ENCODE data around the gene GBGT1.

Gene GBGT1

DNA sequence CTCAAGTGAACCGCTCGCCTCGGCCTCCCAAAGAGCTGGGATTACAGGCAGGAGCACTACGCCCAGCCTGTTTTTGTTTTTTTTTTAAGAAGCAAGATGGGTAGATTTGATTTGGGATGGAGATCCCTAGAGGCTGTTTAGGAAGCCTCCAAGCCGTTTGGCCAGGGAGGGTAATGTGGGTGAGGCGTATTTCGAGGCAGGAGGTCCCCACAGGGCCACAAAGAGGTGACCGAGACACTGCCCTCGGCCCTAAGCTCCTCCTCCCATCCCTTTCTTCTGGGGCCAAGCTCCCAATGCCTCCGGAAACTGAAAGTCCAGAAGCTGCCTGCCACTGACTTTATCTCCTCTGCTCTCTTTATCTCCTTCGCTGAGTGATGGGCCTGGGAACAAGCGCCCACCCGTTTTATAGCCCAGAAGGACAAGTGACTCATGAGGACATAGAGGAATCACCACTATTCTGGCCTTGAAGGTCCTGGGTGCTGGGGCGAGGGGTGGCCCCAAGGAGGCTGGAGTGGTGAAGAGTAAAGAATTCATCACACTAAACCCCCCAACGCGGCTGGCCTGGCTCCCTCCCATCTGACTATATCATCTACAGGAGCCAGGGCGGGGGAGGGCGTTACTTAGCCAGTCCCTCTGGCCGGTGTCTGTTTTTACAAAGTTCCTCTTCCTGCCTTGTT lies 40.6 kb downstream of the GBGT1 start:
- peak; percentile 39 for DNase-seq

DNA sequence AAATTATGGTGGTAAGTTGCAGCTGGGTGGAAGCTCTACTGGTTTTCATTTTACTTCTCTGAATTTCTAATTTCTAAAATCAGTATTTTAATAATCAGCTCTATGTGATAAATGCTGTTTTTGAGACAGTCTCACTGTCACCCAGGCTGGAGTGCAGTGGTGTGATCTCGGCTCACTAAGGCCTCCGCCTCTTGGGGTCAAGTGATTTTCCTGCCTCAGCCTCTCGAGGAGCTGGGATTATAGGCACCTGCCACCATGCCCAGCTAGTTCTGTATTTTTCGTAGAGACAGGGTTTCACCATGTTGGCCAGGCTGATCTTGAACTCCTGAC lies 41.1 kb downstream of the GBGT1 start:
- DNase-seq, result no peak

DNA sequence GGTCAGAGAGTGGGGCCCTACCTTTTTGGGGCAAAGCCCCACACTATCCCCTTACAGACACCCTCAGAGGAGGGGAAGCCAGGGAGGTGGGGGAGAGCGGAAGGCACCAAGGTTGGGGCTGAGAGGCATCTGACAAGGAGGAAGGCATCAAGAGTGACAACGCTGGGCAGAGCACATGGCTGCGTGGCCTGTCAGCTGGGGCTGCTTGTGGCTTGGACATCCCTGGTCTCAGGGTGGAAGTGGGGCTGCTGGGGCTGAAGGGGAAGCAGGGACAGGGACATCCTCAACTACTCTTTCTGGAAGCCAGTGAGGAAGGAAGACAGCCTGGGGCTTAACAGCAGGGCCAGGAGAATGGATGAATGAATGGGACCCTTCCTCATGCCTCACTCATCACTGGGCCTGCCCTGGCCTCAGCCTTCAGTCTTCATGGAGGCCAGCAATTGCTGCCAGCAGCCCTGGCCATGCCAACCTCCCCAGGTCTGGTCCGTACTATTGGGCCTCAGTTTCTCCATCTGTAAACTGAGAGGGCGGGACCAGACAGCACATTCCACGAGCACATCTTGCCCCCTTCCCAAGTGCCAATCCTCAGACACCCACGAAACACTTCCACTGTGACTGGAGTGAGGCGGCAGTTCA lies 41.7 kb downstream of the GBGT1 start:
- peak; percentile 83 for DNase-seq

DNA sequence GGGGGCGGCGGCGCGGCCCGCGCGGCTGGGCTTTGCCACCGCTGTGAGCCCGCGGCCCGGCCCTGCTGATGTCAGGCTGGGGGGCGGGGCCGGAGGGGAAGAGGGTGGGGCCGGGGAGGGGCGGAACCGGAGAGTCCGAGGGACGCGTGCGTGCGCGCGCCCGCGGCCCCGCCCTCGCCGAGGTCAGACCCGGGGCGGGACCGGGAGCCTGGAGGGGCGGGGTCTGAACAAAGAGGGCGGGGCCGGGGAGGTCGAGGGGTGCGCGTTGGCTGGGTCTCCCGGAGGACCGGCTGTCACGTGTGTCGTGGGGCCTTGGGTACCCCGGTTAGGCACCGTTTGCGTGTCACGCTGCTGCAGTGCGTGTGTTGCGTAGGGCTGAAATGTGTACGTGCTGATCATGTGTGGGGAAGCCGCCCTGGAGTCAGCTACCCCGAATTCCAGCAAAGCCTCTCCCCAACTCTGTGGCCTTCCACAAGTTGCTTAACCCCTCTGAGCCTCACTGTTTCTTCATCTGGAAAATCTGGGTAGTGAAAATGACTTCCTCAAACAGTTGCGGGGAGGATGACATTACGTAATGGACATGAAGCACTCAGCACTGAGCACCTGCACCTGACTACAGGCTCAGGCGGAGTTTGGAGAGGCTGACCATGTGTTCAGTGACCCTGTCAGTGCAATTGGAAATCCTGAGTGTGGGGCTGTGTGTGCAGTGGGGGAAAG lies 42.4 kb downstream of the GBGT1 start, which contains the start of gene RALGDS:
Gene RALGDS (minus strand): TSS at position 43 of the 717 bp plus-strand sequence. CDS start 86 bp downstream, outside the sequence.
- peak; percentile 97 for DNase-seq

DNA sequence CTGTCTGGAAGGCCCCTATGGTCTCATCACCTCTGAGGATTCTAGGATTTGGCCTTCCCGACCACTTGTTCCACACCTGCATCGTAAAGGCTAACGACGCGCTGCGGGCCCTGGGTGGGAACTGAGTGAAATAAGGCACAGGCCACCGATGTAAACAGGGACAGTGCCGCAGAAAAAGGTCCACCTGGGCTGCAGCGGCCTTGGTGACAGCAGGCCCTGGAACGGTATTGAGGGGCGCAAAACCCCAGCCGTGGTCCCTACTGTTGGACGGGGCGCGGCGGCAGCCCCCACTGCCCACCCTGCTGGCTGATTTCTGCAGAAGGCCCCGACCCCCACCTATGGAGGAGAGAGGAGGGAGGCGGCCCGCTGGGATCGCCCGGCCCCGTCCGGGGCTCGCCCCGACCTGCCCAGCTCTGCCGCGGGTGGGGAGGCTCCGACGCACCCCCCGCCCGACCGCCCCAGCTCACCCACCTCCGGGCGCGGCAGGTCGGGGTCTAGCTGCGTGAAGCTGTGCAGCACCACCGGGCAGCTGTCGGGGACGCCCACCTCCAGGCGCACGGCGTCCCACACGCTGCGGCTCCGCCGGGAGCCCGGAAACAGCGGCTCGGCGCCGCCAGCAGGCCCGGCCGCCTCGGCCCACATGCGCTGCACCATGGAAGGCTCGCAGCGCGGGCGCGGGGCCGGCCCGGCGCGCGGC lies 43.1 kb downstream of the GBGT1 start:
- DNase-seq, result peak; percentile 59

DNA sequence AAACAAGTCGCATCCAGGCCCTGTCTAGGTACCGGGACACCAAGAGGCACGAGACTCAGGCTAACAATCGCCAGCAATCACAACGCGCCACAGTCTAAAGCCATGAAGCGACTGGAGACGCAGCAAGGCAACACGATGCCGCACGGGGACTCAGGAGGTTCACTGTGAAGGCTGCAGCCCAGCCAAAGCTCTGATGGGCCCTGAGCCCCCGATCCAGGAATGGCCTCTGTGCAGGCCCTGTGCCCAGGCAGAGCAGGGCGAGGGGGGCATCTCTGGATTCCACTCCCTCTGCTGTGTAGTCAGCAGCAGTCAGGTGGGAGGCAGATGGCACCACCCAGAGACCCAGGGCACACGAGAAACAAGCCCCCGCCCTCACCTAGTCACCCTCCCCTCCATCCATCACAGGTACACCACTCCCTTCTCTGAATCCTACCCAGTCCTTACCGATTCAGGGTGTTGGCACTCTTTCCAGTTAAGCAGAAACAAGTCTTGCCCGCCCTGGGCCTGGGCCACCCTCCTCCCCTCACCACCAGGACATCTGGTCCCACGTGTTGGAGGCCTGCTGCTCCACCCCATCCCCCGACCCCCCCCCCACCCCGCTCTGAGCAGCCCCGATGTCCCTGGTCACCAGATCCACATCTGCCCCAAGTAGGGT lies 43.7 kb downstream of the GBGT1 start:
- DNase-seq, result peak; percentile 56

DNA sequence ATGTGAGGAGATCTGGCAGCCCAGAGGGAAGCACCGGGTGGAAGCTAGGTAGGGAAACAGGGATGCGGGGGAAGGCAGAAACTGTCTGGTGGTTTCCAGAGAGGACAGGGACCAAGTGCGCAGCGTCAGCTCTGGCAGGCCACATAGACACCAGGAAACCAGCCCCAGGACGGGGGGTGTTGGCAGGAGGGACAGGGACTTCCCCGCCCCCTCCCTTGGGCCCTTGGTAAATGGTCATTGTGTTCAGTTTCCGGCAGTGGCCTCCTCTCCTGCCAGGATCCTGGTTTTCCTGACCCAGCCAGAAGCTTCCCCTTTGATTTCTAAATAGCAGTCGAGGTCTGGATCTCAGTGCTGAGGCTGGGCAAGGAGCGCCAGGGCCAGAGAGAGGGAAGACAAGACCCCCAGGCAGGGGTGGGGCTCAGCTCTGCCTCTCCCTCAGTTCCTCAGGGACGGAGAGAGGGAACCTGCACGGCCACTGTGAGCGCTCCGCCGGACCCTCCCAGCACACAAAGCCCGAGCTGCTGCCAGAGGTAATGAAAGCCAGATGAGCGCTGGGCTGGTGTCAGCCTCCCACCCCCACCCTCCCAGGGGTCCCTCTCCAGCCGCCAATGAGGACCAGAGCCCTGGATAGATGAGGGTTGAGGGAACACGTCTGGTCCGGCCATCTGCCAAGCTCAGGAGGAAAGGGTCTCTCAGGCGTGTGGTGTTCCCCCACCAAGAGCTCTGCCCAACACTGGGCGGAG lies 44.4 kb downstream of the GBGT1 start:
- no peak for DNase-seq

DNA sequence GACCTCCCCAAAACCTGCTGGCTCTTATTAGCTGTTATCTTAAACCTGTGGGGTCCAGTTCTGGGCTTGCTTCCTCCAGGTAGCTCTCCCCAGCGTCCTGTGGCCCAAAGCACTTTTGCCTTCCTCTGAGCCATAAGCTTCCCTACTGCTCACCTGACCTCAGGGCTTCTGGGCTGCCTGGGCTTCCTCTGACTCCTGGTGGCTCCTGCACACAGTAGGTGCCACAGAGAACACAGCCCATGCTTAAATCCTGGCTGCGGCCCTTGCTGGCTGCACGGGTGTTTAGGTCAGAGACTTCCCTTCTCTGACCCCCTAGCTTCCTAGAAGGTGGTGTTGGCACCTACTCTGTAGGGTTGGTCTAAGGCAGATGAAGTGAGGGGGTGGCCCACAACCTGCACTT lies 45.1 kb downstream of the GBGT1 start:
- DNase-seq, result no peak

DNA sequence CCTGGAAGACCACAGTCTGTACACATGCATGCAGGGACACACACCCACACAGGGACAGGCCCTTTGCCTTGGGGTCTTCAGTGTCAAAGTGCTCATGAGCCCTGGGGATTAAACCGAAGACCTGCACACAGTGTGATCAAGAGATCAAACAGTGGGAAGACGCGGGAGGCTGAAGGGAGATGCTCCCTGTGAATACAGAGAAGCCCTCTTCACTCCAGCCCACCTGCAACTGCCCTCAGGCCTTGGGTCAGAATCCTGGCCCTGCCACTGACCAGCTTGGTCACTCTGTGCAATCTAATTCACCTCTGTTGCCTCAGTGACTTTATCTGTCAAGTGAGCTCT lies 45.6 kb downstream of the GBGT1 start:
- DNase-seq, result no peak

DNA sequence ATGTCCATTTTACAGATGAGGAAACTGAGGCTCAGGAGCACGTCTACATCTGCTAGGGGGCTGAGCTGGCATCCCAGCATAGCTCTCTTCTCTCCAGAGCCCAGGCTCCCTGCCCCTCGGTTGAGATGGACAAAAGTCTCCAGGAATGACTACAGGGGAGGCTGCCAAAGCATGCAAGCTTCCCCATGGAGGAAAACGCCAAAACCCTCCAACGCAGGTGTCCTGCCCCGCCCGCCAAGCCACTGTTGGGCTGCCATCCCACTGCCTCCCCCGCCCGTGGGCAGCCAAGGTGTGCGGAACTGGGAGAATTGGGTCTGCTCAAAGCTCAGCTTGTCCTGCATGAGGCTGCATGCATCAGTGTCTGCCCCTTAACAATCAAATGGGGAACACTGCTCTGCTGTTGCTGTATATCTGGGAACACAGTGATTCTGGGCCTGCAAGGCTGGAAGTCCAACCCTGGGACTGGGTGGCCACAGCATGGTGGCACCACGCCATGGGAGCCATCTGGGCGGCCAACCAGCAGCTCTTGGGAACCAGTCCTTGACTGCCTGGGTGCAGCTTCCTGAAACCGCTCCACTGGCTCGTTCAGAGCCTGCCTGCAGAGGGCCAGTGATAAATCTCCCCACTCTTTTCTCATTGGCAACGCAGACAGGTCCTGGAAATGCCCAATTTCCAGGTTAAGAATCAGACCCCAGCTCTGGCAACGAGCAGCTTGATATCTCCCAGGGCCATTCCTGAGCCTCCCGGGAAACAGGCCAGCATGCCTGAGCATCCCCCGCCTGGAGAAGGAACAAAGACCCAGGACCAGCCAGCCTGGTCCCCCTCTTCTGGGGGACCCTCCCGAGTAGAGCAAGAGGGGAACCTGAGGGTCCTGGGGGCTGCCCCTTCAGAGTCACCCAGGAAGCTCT lies 46.2 kb downstream of the GBGT1 start:
- no peak for DNase-seq

DNA sequence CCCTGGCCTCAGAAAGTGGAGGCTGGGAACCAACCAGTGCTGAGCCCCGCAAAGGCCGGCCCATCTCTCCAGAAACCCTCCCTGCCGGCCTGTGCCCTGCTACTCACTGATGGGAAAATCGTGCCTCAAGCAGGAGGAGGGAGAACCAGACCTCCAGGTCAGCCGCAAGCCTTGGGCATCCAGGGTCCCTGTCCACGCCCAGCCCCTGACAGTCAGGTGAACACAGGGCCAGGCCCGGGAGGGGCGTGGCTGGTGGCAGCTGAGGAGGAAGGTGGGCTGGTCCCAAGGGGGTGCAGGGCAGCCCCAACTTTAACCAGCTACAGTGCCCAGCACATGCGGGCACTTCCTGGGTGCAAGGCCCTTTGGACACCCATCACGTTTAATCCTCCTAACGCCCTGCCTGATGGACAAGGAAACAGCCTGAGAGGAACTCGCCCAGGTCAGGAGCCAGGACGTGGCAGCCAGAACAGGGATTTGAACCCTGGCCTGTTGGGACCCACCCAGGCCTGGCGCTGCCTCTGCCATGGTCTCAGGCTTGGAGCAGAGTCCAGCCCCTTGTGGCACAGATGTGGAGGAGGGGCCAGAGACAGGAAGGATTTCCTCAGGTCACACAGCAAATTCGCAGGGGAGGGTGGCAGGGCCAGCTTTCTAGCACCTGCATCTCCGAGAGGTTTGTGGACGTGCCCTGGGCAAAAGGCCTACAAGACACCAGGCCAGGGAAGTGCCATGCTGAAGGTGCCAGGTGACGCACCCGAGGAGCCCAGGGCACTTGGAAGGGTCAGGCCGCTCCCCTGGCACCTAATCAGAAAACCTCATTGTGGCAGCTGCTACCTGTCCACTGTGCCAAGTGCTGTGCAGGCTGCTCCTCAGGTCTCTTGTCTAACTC lies 47.1 kb downstream of the GBGT1 start:
- no peak for DNase-seq

DNA sequence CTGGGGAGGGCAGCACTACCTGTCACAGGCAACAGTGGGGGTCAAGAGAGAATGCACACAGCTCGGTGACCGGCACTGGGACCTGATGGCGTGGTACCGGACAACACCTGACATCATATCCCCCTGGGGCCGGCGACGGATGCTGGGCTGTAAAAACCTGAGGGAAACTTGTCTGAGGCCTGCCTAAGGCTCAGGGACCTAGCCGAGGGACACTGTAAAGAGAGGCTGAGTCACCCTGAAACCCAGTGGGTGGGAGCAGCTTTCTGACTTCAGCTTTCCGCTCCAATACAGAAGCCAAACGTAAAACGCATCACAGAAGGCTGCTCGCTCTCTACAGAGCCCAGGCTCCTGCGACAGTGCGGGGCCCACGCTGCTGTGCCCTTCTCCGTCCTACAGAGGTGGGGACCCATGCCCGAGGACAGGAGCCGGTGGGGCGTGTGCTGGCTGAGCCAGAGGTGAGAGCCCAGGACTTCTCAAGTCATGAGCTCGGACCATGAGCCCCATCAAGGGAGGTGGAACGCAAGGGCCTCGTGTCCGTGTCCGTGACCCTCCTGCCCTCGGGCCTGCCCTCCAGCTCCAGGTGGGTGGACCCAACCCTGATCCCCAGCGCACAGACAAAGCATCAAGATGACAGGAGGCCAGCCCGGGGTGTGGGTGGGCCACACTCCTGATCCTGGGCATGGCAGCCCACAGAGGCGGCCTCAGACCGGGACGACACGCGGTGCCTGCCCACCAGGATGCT lies 47.9 kb downstream of the GBGT1 start:
- DNase-seq, result no peak

DNA sequence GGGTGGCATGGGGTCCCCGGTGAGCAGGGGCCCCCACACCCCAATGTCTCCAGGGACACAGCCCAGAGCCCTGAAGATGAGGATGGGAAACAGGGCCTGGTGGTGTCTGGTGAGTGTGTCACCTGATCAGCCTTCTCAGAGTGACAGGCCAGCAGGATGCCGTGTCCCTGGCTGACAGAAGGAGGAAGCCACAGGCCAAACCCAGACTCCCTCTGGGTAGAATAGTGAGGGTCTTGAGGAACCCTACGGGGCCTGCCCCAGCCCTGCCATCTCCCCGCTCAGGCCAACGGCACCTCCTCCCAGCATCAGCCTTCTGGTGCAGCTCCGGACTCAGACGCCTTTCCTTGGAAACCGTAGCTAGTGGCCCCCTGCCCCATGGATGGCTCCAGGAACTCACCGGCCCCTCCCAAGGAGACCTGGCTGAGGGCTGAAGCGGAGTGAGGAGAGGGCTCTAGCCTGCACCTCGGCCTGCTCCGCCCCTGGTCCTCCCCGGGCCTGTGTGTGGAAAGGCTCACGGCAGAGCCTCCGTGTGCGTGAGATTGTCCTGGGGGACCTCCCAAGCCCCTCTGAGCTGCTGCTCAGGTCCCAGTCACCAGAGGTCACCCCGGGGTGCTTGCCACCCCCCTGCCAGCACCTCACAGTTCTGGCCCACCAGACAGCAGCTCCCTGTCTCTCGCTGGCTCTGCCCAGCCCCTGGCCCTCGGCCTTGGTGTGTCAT lies 48.7 kb downstream of the GBGT1 start:
- DNase-seq, result no peak

DNA sequence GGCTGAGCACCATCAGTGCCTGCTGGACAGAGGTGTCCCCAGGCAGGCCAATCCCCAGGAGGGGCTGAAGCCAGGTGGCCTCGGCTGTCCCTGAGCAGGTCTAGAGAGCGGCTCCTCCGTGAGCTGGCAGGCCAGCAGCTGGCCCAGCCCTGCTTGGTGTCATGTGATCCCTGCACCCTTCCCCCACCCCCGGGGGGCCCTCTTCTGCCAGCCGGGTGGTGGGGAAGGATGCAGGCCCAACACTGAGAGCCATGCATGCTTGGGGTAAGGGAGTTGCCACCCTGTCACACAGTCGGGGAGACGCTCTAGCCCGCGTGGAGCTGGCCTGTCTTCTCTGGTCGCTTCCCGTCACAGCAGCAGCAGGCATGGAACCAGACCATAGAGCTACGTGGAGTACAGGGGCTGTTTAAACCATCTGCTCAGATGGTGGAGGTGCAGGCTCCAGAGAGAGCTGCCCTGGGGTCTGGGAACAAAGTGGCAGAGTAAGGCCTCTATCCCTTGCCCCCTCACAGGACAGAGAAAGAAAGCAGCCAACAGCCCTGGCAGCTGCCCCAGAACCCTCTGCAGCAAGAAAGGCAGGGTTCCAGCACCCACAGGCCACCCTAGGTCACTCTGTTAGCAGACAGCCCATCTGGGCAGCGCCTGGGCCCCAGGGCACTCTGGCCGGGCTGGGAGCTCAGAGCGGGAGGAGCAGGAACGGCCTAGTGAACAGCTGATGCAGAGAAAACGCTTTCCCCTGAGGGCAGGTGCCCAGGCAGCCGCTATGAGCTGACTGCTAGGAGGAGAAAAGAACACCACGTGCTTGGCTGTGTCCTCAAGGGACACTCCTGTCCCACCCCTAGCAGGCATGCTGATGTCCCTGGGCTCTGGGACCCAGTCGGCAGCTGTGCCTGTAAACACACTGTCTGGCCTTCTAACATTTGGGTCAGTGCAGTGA lies 49.5 kb downstream of the GBGT1 start:
- no peak for DNase-seq

DNA sequence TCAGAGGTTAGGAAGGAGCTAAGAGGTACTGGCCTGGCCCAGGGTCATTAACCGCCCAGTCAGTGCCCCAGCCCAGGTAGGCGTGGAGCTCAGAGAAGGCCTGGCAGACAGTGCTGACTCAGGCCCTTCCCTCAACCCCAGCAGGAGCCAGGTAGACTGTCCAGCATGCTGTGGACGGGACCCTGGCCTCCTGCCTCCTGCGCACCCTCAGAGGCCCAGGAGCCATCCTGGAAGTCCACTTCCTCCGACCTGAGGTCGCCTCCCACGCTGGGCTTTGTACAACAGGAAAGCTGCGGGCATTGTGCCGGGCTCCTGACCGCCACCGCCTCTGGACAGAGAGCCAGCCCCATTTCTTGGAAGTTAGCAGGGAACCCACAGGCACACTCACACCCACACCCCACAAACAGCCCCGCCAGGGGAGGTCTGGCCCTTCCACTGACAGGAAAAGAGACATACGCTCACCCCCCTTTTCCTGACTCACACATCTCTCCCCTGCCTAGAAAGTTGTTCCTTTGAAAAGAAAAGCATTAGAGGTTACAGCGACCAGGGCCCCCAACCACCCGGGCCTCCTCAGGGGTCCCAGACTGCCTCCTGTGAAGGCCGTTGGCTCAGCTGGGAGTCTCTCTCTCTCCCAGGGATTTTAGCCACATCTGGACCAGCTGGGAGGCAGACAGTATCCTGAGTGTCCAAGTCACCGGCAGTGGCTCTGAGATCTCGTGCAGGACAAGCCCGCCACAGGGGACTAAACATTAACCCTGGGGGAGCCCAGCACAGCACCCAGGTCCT lies 50.4 kb downstream of the GBGT1 start:
- no peak for DNase-seq

DNA sequence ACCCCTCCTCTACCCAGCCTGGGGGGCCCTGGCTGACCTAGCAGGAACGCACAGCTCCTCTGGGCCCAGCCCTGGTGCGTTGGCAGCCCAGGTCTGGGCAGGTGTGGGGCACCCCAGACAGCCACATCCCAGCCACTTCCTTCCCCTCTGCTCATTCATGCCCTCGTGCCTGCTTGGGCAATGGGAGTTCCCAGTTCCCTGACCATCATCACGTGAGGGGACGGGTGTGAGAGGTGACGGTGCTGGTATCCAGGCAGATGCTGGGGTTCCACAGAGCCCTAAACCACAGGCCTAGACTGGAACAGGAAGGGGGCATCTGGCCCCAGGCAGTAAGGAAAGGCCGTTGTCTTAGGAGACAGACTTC lies 51.1 kb downstream of the GBGT1 start:
- no peak for DNase-seq

Data from DMS53 (cell line).